Measurements from ENCODE around the gene DENND5B. TPM values are rescaled to one million over a fixed set of nuclear protein-coding genes. Genes with fewer than 3 reads are reported as not detected.
A peak's percentile ranks its signal among the peaks of the same experiment; 100 is the strongest.
"Not testable (repeated sequence)": the region's sequence is repeated elsewhere in the genome, so short reads cannot be mapped to it uniquely, and the experiment has no call there.

Gene DENND5B
- total RNA-seq, 1 experiment from 2014 or later, result 28.3 TPM

DNA sequence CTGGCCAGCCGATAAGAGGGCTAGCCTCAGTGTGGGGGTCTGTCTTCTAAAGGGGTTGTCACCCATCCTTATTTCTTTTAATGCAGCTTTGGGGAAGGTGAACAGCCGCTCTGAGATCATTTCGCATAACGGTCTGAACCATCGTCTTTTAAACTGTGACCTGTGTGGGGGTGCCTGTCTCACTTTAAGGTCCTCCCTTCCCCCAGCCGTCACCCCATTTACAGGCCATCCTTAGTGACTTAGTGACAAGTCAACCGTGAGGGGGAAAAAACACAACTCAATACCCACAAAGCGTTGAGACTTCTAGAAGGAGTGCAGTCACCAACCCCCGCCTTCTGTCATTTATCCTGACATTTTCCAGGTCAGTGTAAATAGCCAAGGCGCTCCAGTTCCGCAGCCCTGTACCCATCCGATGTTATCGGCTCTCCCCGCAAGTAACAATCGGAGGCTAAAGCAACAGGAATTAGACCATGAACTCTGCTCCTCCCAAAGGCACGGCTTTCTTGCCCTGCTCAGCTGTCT lies 505 bp upstream of the DENND5B start:
- peak; percentile 78 for DNase-seq (ENCODE audit: low spot score)

DNA sequence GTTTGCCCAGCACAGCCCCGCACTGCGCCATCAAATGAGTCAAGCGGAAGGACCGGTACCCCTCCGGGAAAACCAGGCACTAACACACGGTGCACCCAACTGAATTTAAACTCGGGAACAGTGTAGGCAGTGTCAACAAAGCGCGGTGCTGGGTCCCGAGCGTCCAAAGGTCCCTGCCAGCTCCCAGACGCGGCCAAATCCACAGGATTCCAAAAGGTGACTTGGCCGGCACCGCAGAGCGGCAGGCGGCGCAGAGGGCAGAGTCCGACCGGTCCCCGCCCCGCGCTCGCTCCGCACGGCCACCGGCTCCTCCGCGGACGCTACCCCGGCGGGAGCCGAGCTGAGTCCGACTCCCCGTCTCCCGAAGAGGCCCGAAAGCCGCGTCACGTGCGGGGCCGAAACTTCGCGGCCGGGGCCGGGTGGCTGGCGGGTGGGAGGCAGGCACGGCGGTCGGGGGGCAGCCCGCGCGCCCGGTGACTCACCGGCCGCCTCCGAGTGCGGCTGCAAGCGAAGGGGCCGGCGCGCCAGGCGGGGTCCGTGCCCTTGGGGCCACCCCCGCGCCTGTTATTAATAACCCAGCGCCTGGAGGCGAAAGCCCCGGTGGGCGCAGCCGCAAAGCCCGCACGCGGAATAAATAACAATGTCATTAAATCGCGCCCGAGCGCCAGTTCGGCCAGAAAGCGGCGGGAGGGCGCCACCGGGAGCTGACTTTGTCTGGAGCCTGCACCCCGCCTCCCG lies 863 bp downstream of the DENND5B start:
- DNase-seq (ENCODE audit: low spot score), result peak; percentile 87

DNA sequence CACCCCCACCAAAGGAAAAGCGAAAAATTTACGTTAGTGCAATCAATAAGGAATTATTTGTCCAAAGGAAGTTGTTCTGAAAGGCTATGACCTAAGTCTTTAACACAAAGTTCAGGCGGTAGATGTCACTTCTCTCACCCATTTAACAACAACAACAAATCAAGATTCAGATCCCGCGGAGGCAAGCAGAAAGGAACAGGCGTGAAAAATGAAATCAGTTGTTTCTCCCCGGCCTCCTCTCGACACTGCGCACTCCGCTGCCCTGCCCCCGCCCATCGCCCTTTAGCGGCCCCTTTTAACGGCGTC lies 1.4 kb downstream of the DENND5B start:
- DNase-seq (ENCODE audit: low spot score), result no peak

DNA sequence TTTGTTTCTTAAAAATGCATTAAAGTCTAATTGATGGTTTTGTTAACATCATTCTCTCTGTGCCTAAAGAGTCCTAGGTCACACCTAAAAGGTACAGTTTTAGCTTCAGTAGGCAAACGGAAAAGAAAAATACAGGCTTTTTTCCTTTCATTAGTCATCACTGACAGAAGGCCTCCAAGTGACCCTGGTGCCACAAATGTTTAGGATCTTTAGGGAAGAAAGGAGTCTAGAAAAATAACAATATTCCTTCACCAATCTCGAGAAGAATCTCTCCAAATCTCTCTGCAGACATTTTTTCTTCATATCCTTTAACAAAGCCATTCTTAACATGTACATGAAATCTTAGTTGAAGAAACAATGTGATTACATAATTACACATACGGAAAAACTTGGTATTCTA lies 2.0 kb downstream of the DENND5B start:
- peak; percentile 29 for DNase-seq (ENCODE audit: low spot score)

DNA sequence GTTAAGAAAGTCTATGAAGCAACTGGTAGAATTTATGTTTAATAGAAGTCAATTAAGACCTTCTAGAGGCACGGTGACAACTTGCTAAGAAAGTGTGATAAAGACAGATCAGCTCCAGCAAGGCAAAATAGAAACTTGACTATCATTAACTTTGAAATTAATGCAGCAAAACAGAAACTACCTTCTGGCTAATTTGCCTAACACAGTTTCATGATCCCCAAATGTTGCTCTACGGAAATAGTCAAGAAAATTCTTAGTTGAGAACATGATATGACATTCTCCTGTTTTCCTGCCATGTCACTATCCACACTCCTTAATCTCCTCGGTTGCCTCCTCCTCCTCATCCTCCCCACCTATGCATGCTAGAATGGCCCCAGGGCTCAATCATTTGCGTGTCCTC lies 4.2 kb downstream of the DENND5B start:
- DNase-seq (ENCODE audit: low spot score), result no peak

DNA sequence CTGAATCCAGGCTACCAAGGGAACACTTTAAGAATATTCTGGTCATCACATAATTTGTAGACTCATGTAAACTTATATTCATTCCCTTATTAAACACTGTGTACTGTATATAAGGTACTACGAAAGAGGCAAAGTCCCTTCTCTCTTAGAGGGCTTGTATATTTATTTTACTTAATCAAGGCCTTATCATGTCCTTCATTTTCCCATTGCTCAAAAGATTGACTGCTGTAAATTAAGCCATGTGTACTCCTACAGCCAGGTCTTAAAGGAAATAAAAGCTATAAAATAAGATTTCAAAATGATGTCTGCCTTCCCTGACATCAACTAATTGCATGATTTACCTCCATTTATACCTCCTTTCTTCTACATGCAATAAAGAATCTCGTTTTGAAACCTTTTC lies 5.0 kb downstream of the DENND5B start:
- no peak for DNase-seq (ENCODE audit: low spot score)

DNA sequence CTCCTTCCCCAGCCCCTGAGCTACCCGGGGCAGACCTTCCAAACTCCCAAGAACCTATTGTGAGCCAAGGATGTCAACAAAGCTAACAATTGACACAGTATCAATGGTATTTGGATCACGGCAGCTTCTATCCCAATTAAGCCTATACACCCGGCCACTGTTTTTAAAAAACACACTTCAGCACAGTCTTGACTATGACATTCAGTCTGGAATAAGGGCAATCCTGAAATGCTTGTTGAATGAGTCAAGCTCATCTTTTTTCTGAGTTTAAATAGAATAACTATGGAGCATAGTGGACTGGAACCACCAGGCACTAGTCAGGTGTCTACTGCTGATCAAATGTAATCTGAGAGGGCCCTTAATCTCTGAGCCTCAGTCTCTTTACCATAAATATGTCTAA lies 5.7 kb downstream of the DENND5B start:
- DNase-seq (ENCODE audit: low spot score), result no peak

DNA sequence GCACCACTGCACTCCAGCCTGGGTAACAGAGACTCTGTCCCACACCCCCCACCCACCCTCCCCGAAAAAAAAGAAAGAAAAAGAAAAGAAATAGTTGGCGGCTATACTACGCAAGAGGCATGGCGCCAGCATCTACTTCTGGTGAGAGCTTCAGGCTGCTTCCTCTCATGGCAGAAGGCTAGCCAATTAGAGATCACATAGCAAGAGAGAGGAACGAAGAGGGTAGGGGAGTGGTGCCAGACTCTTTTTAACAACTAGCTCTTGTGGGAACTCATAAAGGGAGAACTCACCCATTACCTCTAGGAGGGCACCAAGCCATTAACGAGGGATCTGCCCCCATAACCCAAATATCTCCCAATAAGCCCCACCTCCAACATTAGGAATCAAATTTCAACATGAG lies 6.2 kb downstream of the DENND5B start:
- DNase-seq (ENCODE audit: low spot score), result no peak

DNA sequence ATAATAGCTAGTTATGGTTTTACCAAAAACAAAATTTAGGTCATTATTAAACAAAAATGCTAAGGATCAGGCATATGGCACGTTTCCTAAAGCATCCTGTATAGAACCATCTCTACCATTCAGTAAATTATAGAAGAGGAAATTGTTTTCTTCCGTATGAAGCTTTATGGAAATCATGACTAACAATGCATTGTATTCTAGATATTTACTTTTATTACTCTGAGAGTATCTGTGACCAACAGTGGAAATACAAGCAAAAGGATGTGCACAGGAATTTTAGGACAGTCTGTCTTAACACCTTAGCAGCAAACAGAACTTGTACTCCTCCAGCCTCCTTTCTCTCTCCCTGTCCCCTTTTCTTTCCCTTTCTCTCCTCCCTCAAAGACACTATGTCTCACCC lies 7.1 kb downstream of the DENND5B start:
- DNase-seq (ENCODE audit: low spot score), result no peak

DNA sequence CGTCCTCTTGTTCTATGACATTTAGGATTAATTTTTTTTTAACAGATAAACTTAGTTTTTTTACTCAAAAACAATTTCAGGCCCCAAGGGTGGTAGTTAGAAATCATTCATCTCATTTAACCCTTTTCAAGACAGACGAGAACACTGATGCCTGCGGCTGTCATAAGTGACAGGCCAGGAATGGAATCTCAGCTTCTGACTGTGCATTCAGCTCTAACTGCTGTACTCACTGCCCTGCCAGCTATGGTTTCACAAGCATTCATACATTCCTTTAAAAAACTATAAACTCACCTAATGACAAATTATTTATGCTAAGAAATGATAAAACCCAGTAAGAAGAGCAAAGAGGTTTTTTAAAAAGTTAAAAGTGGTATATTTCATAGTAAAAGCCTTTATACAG lies 8.8 kb downstream of the DENND5B start:
- no peak for DNase-seq (ENCODE audit: low spot score)

DNA sequence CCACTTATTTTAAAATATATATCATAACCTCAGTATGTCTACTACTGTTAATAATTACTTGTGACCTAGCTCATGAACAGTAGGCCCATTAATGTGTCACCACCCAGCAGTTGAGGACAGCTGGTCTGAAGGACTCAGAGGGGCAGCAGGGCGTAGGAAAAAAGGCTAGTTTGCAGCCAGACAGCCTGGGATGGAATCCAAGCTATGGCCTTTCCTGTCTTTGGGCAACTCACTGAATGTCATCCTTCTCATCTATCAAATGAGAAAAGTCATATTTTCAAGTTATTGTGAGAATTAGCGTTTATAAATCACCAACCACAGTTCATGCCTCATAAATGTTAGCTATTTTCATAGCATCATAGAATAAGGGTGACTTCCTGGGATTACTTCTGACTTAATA lies 12.3 kb downstream of the DENND5B start:
- DNase-seq (ENCODE audit: low spot score), result peak; percentile 46

DNA sequence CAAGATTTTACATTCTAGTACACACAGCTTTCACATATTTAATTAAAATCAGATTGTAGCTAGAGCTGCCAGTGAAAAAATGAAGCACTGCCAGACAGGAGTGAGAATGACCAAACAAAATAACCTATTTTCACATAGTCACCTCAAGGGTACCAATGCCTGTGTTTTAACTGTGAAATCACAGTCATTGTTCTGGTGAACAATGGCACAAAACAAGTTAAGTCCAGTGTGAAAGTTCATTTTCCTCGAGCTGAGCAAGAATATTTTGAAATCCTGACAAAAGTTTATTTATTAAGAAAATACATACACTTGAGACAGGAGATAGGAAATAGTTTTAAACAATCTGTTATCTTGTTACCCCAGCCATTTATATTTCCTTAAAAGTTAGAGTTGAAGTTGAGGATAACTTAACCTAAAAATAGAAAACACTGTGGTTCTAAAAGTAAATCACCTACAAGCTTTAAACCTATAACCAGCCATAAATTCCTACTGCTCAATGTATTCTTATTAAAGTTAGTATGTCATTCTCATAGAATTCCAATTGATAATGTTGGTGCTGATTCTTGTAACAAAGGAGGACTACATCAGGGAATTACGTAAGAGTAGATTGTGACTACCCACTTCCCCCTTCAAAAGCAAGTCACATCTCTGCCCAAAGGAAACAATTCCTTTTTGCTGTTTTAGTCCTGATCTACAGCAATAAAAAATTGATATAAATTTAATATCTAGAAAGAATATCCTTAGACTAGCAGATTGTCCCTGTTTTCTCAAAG lies 15.9 kb downstream of the DENND5B start:
- DNase-seq (ENCODE audit: low spot score), result no peak

DNA sequence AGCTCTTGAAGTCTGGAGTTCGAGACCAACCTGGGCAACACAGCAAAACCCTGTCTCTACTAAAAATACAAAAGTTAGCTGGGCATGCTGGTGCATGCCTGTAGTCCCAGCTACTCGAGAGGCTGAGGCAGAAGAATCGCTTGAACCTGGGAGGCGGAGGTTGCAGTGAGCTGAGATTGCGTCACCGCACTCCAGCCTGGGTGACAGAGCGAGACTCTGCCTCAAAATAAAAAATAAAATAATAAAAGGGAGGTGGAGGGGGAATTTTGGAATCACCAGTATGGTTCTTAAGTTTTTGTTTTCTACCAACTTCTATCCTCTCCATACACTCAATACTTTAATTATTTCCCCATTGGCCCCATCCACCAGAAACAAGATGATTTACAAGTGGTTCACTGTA lies 16.6 kb downstream of the DENND5B start:
- not testable (repeated sequence) for DNase-seq (ENCODE audit: low spot score)

DNA sequence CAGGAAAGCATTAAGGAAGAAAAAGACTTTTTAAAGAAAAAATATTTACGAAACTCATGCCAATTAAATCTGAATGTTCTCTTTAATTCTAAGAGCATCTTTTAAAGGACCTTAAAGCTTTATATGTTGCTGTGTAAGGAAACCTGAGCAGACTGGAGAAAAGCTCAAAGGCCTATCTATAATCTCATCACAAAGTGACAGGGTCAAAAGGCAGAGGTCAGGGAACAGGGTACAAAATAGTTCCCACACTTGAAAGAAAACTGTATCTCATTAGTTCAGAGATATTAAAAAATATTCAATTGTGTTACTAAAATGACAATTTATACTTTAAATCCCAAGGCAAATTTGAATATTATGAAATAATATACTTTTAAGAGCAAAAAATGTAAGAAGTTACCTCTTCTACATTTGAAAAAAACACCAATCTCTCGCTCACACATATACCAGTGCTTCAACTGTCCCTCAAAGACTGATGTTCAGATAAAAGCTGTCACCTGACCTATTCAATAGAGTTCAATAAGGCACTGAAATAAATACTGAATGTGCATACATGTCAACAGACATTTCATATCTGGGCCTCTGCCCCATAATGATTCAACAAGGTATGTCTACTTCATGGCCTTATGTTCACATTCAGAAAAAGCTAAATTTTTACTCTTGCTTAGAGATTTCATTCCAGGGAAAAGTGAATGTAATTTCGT lies 17.9 kb downstream of the DENND5B start:
- DNase-seq (ENCODE audit: low spot score), result no peak

DNA sequence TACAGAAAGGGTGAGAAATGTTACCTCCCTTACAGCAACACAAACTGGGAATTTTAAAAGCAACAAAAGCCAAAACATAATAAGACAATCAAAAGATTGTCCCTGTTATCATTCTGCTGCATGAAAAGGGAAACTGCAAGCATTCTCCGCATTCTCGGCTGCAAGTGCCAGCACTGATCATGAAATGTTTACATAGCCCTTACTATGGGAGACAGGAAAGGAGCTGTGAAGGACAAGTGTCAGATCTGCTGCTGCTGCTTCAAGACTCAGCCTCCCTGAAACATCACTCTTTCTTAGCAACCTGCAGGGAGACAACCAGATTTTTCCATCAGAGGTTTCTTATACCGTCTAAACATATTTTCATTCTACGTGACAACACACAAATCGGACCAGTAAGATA lies 20.1 kb downstream of the DENND5B start:
- DNase-seq (ENCODE audit: low spot score), result no peak

DNA sequence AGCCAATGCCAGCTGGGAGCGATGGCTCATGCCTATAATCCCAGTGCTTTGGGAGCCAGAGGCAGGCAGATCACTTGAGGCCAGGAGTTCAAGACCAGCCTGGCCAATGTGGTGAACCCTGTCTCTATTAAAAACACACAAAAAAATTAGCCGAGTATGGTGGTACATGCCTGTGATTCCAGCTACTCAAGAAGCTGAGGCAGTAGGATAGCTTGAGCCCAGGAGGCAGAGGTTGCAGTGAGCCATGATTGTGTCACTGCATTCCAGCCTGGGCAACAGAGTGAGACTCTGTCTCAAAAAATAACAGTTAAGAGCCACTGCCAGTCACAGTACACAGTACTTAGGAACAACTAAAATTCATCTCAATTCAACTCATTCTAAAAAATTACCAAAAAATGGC lies 21.4 kb downstream of the DENND5B start:
- not testable (repeated sequence) for DNase-seq (ENCODE audit: low spot score)

DNA sequence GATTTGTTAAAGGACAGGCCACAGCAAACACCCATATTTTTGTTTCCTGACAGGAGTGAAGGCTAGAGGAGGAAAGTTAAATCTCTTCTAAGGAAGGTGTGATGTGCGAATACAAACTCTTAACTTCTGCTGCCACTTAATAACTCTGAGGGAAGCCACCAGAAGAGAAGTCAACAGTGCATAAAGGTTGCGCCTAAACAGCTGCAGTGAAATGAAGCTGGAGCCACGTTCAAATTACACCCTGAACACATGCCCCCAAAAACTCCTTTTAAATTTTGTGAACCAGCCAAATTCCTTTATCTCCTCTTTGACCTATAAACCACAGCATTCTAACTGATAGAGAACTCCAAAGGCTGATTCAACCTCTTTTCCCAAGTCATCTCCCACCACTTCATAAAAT lies 22.4 kb downstream of the DENND5B start:
- no peak for DNase-seq (ENCODE audit: low spot score)

DNA sequence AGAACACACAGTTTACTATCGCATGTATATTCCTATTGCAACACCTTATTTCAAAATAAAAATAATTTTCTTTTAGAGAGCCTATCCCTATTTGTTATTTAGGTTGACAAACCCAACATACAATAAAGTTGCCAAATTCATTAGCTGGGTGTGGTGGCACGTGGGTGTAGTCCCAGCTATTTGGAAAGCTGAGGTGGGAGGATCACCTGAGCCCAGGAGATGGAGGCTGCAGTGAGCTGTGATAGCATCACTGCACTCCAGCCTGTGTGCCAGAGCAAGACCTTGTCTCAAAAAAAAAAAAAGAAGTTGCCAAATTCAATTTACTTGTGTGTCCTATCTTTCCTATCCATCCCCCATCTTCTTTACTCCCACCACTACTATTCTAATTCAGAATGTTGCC lies 23.9 kb downstream of the DENND5B start:
- DNase-seq (ENCODE audit: low spot score), result no peak

DNA sequence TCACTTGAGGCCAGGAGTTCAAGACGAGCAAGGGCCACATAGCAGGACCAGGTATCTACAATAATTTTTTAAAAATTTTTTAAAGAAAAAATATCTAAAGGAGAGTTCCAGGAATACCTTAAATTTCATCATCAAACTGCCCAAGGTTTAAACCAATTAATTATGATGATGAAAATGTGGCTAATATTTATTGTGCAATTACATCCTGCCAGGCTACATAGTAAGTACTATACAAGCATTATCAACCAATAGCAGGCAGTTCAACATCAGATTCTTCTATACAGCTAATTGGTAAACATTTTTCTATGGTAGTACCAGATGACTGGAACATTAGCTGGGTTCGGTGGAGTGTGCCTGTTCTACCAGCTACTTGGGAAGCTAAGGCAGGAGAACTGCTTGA lies 24.4 kb downstream of the DENND5B start:
- no peak for DNase-seq (ENCODE audit: low spot score)

DNA sequence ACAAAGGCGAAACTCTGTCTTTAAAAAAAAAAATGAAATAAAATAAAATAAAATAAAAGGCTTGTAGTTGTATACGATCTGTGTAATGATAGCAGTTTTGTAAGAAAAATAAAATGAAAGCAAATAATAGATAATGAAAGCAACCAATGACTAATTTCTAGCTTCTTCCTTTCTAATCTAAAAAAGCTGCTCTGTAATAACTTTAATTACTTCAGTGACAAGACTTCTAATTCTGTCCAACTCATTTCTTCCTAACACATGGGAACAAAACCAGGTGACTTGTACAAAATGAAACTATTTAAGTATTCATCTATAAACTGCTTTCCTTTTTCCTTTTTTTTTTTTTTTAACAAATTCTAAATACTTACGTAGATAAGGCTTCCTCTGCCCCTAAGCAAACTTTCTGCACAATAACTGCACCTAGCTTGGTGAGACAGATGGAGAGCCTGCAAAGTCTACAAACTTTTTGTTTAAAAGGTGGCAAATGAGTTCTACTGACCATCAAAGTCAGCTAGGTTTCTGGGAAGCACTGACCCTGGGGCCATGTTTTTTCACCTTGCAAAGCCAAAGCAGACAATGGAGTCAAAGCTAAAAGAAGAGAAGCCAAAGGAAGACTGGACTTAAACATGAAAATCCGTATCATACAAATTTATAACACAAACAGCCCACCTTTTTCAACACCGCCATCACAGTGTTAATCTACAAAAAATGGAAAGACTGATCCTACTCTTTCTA lies 28.2 kb downstream of the DENND5B start:
- no peak for DNase-seq (ENCODE audit: low spot score)

DNA sequence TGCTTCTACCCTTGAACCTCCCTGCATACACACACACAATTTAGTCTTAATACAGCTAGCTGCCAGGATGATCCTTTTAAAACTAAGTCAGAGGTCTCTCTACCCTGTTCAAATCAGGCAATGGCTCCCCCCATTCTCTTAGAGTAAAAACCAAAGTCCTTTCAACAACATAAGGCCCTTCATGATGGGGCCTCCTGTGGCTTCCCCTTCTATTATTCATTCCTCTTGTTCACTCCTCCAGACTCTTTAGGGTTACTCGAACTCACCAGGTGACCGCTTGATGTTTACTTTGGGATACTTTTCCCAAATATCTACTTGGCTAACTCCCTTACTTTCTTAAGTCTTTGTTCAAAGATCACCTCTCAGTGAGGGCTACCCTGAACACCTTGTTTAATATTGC lies 30.4 kb downstream of the DENND5B start:
- DNase-seq (ENCODE audit: low spot score), result no peak

DNA sequence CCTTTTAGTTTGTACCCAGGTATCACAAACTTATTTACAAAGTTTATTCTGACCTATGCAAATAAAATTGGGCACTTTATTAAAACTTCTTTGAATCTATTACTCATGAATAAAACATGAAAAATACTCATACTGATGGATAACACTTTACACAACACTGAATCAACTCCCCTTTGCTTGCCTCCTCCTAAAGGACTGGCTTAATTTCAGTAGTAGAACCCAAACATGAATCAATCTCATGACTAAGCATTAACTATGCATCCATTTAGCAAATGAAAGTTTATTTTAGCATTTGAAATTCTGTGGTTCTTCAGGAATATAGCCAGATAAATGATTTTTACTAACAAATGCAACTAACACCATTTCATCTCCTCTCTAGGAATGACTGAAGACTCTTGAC lies 32.4 kb downstream of the DENND5B start:
- no peak for DNase-seq (ENCODE audit: low spot score)
